Measurements from ENCODE around the gene TMEM253. TPM values are rescaled to one million over a fixed set of nuclear protein-coding genes. Genes with fewer than 3 reads are reported as not detected.

TMEM253 gene
- polyA plus RNA-seq, 1 of the 3 experiments (the other 2 are of a cell fraction) = 0.82 TPM

DNA sequence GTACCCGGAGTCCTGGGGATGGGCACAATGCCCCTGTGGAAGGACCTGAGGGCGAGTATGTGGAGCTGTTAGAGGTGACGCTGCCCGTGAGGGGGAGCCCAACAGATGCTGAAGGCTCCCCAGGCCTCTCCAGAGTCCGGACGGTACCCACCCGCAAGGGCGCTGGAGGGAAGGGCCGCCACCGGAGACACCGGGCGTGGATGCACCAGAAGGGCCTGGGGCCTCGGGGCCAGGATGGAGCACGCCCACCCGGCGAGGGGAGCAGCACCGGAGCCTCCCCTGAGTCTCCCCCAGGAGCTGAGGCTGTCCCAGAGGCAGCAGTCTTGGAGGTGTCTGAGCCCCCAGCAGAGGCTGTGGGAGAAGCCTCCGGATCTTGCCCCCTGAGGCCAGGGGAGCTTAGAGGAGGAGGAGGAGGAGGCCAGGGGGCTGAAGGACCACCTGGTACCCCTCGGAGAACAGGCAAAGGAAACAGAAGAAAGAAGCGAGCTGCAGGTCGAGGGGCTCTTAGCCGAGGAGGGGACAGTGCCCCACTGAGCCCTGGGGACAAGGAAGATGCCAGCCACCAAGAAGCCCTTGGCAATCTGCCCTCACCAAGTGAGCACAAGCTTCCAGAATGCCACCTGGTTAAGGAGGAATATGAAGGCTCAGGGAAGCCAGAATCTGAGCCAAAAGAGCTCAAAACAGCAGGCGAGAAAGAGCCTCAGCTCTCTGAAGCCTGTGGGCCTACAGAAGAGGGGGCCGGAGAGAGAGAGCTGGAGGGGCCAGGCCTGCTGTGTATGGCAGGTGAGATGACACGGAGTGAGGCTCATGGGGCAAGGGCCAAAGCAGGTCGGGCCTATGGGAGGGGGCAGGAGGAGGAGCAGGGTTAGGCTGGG, 26.2 kb upstream of the TMEM253 start:
- TF ChIP-seq TCF12 (IDR thresholded peaks at IDR 0.05) = no peak
- TF ChIP-seq EP300 (IDR thresholded peaks at IDR 0.05; ENCODE audit: borderline replicate concordance in 1 of 2, low read depth in 1 of 2, low read length in 1 of 2) = no peak
- TF ChIP-seq NFIC (IDR thresholded peaks at IDR 0.05; ENCODE audit: borderline replicate concordance) = no peak
- TF ChIP-seq EZH2phosphoT487 (IDR thresholded peaks at IDR 0.05; ENCODE audit: borderline replicate concordance, low read depth) = no peak
- TF ChIP-seq MAX (IDR thresholded peaks at IDR 0.05; ENCODE audit: low read depth) = no peak
- TF ChIP-seq YY1 (IDR thresholded peaks at IDR 0.05; ENCODE audit: low read depth) = no peak
- TF ChIP-seq FOXJ3 (CRISPR knock-in tag; IDR thresholded peaks at IDR 0.05) = no peak
- TF ChIP-seq MXI1 (IDR thresholded peaks at IDR 0.05; ENCODE audit: low read depth, low read length) = no peak
- no peak for TF ChIP-seq TEAD4 (IDR thresholded peaks at IDR 0.05; ENCODE audit: borderline replicate concordance, insufficient read depth)
- no peak for TF ChIP-seq TAF1 (IDR thresholded peaks at IDR 0.05; ENCODE audit: borderline replicate concordance, low read depth, low read length)
- no peak for TF ChIP-seq IRF3 (IDR thresholded peaks at IDR 0.05; ENCODE audit: low read depth, low read length)
- TF ChIP-seq FOSL2 (IDR thresholded peaks at IDR 0.05; ENCODE audit: borderline replicate concordance, low read depth) = no peak
- TF ChIP-seq RCOR1 (IDR thresholded peaks at IDR 0.05; ENCODE audit: low read length) = no peak
- TF ChIP-seq, protein P1, sequence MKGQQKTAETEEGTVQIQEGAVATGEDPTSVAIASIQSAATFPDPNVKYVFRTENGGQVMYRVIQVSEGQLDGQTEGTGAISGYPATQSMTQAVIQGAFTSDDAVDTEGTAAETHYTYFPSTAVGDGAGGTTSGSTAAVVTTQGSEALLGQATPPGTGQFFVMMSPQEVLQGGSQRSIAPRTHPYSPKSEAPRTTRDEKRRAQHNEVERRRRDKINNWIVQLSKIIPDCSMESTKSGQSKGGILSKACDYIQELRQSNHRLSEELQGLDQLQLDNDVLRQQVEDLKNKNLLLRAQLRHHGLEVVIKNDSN (IDR thresholded peaks at IDR 0.05; ENCODE audit: borderline replicate concordance, low read depth) = no peak
- no peak for TF ChIP-seq ELF1 (IDR thresholded peaks at IDR 0.05)
- no peak for TF ChIP-seq CHD2 (IDR thresholded peaks at IDR 0.05; ENCODE audit: low read length, partially characterized antibody)
- 96% methylated on average over 17 of the region's 26 CpGs for WGBS (ENCODE audit: low lambda C conversion rate)
- H2AFZ ChIP-seq (ENCODE audit: low read depth) = no peak overlapping the region
- peaks cover 14 to 25% of the 10 kb centered on the region in 2 experiments for H3K4me1 ChIP-seq (ENCODE audit: control insufficient read depth in 1 of 2, insufficient read depth in 2 of 2, low read depth in 1 of 2, low read length in 1 of 2)
- H3K9me3 ChIP-seq = no peaks in the 10 kb centered on the region
- no peak overlapping the region for H3K4me3 ChIP-seq (ENCODE audit: low read depth in 2 of 2, low read length in 1 of 2)
- no peak for DNase-seq
- no peaks in the 10 kb centered on the region for H3K9me2 ChIP-seq
- H4K20me1 ChIP-seq (ENCODE audit: insufficient read depth) = 0 out of 2 replicates have a peak, but pooled peaks cover 8% of the 10 kb centered on the region
- no peak overlapping the region; a peak in 1 of 4 replicates for H3K27ac ChIP-seq (ENCODE audit: low read depth in 2 of 2, low read length in 1 of 2)
- no peak overlapping the region for H3K9ac ChIP-seq
- peaks cover 51% of the 10 kb centered on the region for H3K79me2 ChIP-seq (ENCODE audit: insufficient read depth)
- H3K4me2 ChIP-seq = no peak overlapping the region
- ChIA-PET CTCF (interaction anchor here (1.2 to 13.2 kb wide), 4 partner anchors 14 to 60 kb away, joined by 5 to 296 read pairs (median 40); partner anchors contain the start of gene ZNF219), POLR2A (interaction anchor here (0.6 kb wide), 1 partner anchor 29 kb away, joined by 3 read pairs; no protein-coding TSS in a partner anchor)
- H3F3A ChIP-seq (replicated peaks; ENCODE audit: insufficient read depth) = peaks cover 20% of the 10 kb centered on the region
- H3K27me3 ChIP-seq (ENCODE audit: insufficient read depth) = no peaks in the 10 kb centered on the region
- peaks cover 56 to 70% of the 10 kb centered on the region in 2 experiments for H3K36me3 ChIP-seq (replicated peaks in 1 of 2; ENCODE audit: control insufficient read depth in 1 of 2, insufficient read depth in 2 of 2, low read length in 1 of 2)
